Activated CD4-positive, CD25-positive, alpha-beta regulatory T cell (primary cell): ENCODE measurements around the gene GABRE.
"Not testable (repeated sequence)": the region's sequence is repeated elsewhere in the genome, so short reads cannot be mapped to it uniquely, and the experiment has no call there.

Experiments
- DNase-seq, 4 experiments: peaks; one replicate each; lab custom pipeline; 2025; lab: John Stamatoyannopoulos, UW

The GABRE gene

DNA sequence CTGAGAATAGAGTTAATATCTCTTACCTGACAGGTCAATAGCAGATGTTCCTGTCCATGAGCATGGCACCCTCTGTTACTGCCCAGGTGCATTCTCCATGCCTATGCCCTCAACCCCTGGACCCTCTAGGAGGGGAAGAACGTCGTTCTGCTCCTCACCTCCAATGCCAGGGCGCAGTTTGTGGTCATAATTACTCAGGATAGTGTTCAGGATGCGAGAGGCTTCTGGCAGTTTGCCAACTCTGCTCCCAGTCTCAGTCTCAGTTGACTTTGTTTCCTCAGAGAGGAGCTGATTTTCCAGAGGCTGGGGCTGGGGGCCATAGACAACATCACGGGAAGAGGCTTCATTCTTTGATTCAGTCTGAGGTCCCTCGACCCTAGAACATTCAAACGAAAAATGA lies 4.4 kb downstream of the GABRE start:
- DNase-seq, result no peak

DNA sequence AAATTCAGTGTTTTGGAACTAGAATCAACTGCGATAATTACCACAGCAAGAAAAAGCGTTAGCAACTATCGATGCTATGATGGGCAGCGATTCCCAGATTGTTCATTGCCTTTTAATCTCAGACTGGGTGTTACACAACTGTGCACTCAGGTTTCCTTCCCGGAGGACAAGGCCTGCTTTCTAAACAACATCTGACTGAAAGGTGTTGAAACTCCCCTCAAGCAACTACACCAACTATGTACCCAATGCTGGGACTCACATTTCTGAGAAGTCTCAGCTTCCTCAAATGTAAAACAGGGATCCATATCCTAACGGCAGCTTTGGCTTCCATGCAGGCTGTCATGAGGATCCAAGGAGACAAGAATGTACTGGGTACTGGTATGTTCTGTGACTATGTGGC lies 8.2 kb downstream of the GABRE start:
- DNase-seq, result no peak

DNA sequence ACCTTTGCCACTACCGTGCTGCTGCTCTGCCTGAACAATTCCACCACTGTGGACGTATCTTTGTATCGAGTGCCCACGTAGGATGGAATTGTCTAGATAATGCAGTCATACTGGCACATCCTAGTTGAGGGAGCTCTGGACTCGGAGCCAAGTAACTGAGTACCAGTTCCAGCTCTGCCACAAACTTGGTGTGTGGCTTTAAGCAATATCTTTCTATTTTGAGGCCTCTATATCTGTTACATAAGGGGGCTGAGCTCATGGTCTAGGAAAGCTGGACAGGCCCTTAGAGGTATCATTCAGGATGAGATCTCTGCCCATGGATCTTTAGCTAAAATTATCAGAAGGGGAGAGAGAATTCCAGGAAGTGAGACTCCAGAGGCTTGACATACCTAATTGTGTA lies 12.4 kb downstream of the GABRE start:
- DNase-seq, result no peak

DNA sequence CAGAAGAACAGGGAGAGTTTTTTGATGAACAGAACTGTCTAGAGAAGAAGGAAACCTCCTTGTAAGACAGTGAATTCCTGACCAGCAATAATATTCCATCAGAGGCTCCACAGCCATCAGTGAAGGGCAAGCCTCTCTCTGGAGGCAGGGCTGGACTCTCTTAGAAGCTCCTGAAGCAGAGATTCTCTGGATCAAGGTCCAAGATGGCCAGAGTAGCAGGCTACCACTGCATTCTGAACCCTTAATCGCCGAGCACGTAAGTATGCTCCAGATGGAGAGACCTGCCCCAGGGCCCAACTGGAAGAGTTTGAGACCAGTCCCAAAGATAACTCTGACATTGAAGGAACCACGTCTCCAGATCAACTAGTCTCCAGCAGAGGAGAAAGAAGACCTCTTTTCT lies 16.4 kb downstream of the GABRE start:
- no peak for DNase-seq

DNA sequence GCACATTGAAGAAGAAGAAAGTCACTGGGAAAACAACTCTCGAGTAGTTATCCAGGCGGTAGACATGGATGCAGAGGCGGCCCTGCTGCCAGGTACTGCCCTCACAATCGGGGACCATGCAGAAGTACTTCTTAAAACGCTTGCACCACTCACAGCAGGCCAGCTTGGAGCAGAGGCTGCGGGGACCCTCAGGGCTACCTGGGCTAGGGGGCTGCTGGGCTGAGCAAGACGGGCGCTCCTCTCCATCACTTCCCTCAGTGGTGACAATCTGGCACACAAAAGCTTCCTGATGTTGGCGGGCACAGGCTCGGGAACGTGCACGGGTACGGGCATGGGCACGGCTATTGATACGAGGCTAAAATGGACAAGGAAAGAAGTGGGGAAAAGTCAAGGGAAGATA lies 19.7 kb downstream of the GABRE start:
- DNase-seq, result no peak

DNA sequence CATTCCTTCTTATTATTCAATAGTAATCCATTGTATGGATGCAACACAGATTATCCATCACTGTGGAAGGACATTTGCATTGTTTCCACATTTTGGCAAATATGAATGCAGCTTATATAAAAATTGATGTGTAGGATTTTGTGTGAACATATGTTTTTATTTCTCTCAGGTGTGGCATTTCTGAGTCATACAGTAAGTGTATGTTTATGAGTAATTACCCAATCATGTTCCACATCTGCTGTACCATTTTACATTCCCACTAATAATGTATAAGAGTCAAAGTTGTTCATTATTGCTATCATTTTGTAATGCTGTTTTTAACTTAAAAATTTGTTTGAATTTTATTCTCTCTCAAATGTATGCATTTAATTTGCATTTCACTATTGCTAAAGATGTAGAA lies 36.3 kb downstream of the GABRE start:
- no peak for DNase-seq

GRCh38 chrX:151935358-151935757 lies 39.1 kb downstream of the GABRE start:
- no peak for DNase-seq

GRCh38 chrX:151929126-151929525 lies 45.4 kb downstream of the GABRE start:
- DNase-seq, result no peak

DNA sequence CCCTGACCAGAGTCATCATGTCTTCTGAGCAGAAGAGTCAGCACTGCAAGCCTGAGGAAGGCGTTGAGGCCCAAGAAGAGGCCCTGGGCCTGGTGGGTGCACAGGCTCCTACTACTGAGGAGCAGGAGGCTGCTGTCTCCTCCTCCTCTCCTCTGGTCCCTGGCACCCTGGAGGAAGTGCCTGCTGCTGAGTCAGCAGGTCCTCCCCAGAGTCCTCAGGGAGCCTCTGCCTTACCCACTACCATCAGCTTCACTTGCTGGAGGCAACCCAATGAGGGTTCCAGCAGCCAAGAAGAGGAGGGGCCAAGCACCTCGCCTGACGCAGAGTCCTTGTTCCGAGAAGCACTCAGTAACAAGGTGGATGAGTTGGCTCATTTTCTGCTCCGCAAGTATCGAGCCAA lies 50.8 kb downstream of the GABRE start:
- DNase-seq, result no peak

DNA sequence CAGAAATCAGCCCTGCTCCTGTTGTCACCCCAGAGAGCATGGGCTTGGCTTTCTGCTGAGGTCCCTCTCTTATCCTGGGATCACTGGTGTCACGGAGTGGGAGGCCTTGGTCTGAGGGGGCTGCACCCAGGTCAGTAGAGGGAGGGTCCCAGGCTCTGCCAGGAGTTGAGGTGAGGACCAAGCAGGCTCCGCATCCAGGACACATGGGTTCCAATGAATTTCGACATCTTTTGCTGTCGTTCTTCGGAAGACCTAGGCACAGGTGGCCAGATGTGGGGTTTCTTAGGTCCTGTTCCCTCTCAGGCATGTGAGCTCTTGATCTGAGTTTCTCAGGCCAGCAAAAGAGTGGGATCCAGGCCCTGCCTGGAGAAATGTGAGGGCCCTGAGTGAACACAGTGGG lies 51.8 kb downstream of the GABRE start:
- no peak for DNase-seq

GRCh38 chrX:151921866-151922265 lies 52.6 kb downstream of the GABRE start:
- DNase-seq, result no peak

- no peak for DNase-seq
These were observed 53.2 kb downstream of the GABRE start for GRCh38 chrX:151921292-151921691.

DNA sequence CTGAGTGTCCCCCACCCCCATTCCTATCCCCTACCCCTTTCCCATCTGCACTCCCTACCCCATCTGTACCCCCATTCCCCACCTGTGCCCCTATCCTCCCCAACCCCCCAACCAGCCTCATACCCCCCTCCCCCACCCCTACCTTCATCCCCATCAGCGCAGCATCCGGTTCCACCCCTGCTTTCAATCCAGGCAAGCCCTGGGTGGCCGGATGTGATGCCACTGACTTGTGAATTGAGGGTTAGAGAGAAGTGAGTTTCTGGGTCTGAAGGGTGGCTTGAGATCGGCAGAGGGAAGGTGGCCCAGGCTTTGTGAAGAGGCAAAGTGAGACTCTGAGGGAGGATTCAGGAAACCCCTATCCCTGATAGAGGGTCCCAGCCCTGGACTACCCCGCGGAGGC lies 53.9 kb downstream of the GABRE start:
- no peak for DNase-seq

- no peak for DNase-seq
These were observed 54.4 kb downstream of the GABRE start for GRCh38 chrX:151920101-151920500.

DNA sequence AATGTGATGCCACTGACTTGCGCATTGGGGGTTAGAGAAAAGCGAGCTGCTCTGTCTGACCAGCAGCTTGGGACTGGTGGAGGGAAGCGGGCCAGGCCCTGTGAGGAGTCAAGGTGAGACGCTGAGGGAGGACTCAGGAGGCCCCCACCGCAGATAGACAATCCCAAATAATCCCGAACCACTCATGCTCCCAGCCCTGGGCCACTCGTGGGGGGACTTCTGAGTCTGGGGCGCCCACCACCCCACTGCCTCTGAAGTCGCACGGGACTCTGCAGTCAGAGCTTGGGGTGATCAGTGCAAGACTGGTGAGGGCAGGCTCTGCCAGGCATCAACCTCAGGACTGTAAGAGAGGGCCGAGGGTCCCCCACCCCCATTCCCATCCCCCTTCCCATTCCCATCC lies 54.9 kb downstream of the GABRE start:
- no peak for DNase-seq

DNA sequence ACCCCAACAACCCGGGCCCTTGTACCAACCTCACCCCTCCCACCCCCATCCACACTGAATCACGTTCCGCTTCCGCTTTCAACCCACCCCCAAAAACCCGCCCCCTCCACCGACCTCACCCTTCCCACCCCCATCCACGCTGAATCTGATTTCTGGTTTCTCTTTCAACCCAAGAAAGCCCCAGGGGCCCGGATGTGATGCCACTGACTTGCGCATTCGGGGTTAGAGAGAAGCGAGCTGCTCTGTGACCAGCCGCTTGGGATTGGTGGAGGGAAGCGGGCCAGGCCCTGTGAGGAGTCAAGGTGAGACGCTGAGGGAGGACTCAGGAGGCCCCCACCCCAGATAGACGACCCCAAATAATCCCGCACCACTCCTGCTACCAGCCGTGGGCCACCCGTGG lies 55.7 kb downstream of the GABRE start:
- not testable (repeated sequence) for DNase-seq

- no peak for DNase-seq
These were observed 61.7 kb downstream of the GABRE start, which contains the start of gene MAGEA4 for GRCh38 chrX:151912780-151913179. Gene MAGEA4 (plus strand): TSS chrX:151912889. CDS start chrX:151923665, 10,776 bp downstream.

DNA sequence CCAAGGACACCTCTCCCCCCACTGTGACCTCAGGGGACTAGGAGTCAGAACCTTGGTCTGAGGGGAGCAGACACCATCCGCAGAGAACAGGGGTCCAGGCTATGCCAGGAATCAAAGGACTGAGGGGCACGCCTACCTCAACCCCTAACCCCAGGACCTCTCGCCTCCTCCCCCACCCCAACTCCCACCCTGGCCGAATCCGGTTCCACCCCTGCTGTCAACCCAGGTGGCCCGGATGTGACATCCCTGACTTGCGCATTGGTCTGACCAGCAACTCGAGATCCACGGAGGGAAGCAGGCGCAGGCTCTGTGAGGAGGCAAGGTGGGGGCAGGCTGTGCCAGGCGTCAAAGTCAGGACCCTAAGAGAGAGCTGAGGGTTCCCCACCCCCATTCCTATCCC lies 62.3 kb downstream of the GABRE start:
- no peak for DNase-seq

GRCh38 chrX:151904989-151905388 lies 69.5 kb downstream of the GABRE start:
- no peak for DNase-seq
